Measurements from ENCODE around the gene CUX1.

The CUX1 gene

DNA sequence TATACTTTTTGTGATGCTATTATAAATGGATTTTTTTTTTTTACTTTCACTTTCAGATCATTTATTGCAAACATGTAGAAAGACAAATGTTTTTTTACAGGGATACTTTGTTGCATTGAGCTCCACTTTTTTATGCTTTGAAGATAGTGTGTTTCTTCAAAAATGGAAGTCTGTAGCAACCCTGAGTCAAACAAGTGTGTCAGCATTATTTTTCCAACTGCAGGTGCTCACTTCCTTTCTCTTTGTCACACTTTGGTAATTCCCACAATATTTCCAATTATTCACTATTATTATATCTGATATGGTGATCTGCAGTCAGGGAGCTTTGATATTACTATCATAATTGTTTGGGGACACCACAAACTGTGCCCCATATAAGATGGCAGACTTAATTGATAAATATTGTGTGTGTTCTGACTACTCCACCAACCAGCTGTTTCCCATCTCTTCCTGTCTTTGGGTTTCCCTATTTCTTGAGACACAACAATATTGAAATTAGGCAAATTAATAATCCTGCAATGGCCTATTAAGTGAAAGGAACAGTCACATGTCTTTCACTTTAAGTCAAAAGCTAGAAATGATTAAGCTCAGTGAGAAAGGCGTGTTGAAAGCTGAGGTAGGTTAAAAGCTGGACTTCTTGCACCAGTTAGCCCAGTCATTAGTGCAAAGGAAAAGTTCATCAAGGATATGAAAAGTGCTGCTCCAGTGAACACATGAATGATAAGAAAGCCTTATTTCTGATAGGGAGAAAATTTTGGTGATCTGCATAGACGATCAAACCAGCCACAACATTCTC, 238.0 kb downstream of the CUX1 start:
- no peak for DNase-seq

DNA sequence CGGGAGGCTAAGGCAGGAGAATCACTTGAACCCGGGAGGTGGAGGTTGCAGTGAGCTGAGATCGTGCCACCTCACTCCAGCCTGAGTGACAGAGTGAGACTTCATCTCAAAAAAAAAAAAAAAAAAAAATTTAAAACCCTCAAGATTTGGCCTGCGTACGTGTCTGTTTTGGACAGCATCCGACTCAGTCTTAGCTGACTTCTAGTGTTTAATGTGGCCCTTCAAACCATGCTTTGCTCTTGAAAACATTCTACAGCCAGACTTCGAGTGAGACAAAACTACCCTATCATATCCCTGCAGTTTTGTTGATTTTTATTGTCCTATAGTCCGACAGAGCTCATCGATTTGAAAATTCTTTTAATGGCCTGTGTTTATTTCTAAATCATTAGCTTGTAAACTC, 242.1 kb downstream of the CUX1 start:
- DNase-seq: no peak

DNA sequence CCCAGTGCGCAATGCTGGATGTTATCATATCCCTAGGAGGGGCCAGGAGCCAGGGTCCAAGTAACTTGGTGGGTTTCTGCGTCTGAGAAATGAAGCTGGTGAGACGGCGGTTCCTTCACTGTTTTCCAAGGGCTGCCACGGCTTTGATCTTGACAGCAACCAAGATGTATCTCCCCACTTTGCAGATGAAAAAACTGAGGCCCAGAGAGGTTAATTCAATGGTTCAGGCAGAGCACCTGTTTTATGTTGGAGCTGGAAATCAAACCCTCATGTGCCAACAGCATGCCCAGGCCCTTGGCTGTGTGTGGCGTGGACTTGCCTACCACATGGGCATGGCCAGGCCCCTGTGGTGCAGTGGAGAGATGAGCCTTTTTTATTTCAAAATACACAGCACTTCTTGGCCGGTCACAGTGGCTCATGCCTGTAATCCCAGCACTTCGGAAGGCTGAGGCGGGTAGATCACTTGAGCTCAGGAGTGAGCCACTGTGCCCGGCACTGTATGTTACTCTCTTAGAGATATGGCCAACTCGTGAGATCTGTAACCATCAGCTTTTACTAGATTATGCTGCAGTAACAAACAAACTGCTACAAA, 244.0 kb downstream of the CUX1 start:
- no peak for DNase-seq

DNA sequence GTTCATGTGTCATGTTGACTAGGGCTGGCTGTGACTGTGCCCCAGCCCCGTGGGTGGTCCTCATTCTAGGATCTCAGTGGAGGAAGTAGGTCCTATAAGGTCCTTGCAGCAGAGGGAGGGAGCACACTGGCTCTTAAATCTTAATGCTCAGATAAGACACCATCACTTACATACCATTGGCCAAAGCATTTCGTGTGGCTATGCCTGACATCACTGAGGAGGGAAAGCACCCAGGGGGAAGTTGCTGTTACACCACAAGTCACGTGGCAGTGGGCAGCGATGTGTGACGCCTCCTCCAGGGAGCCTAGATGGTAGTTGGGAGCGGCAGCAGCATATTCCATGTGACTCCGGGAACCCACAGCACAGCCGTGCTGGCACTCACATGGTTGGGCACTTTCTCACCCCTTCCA, 244.6 kb downstream of the CUX1 start:
- DNase-seq: peak; percentile 25 to 78

DNA sequence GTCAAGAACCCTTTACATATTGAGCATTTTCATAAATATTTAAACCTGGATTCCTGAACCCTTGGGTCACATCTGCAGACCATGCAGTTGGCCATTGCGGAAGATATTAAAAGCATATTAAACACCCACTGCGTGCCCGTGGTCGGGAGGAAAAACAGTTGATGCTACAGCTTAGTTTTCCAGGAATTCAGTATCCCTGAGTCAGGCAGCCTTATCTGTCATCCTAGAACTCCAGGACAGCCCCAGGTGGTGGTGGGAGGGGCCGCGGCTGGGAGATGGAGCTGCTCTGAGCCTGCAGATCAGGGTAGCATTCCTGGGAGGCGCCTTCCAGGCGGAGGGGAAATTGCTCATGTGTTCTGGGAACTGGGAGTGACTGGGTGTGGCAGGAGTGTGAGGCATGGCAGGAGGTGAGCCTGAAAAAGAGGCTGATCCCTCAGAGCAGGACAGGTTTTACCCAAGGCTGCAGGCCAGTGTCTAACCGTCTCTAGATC, 246.3 kb downstream of the CUX1 start:
- no peak for DNase-seq

DNA sequence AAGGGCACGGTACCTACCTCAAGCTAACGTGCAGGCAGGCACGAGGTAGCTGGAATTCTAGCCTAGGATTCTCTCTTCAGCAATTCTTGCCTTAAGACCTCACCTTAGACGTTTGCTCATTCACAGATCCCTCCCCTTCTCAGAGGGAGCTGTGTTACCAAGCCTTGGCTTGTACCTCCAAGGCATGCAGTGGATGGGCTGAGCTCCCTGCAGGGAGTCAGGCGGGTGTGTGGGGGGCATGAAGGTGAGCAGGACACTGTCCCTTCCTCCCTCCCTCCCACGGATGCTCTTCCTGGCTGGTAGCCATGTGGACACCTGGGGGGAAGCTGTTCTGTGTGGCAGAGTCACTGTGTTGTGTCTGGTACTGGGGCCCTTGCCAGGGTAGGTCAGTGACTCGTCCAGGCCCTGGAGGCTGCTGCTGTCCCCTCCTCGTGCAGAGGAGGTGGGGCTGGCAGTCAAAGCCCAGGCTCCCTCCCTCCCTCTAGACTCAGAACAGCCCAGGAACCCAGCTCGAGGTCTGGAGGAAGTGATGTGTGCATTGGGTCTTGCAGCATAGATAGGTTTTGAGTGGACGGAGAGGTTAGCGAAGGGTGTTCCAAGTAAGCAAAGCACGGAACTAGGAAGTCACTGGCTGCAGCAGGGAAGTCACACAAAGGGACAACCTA, 247.1 kb downstream of the CUX1 start:
- peak; percentile 22 to 76 for DNase-seq

DNA sequence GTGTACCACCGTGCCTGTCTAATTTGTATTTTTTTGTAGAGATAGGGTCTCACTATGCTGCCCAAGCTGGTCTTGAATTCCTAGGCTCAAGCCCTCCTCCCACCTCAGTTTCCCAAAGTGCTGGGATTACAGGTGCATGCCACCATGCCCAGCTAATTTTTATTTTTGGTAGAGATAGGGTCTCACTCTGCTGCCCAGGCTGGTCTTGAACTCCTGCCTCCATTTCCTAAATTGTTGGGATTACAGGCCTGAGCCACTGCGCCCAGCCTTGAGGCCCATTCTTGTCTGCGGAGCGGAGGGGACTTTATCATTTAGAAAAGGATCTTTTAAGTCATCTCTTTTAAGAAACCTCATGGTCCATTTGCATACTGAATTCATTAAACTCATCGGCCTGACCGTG, 247.8 kb downstream of the CUX1 start:
- no peak for DNase-seq

DNA sequence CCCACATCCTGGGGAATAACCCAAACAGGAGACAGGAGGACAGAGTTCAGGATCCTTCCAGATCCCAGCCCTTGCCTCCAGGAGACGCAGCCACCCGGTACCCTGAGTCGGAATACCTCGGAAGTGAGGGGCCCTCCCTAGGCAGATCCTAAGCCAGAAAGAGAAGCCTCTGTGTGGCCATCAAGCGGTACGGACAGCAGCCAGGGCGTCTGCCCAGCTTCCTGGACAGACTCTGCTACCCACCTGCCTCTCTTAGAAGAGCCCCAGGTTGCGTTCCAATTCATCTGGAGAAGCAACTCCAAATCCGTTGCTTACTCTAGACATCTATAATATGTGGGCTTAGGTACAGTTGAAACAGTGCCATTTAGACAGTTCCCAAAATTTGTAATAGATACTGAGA, 249.1 kb downstream of the CUX1 start:
- no peak for DNase-seq

DNA sequence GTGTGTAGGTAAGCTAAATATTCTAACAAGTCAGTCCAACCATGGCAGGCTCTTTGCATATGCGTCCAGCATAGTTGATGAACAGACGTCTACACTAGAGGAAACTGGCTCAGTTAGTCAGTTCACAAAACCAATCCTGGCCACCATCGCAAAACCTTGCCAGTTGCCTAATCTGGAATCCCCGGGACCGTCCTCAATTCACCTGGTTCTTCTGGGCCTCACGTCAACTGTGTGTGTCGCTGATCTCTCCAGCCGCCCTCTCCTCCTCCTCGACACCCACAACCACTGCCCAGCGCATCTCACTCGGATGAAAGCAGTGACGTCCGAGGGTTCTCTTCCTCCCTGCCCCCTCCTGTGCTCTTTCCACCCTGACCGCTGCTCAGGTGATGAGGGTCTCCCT, 251.4 kb downstream of the CUX1 start:
- no peak for DNase-seq

DNA sequence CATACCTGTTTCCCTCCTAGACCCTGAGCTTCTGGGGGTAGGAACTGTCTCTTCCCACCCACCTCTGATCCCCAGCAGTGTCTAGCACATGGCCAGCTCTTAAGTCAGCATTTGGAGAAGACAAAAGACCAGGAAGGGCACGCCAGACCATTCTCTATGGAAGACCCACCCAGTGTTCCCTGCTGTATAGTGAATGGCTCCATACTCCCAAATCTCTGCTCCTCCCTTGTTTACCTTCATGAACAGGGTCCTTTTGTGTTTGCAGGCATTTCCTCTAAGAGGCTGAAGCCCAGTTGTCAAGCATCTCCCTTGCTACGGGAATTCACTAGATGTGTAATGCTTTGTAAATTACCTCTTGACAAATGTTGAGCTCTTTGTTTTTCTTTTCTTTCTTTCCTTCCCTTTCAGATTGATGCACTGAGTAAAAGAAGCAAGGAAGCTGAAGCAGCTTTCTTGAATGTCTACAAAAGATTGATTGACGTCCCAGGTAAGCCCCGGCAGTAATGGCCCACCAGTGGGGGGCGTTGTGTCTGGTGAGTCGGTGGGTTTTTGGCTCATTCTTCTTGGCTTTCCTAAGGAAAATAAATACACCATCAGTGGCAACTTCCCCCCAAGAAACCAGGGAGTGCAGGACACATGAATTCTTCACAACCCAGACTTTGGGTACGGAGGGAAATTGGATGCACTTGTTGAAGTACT, 252.7 kb downstream of the CUX1 start:
- DNase-seq: no peak

DNA sequence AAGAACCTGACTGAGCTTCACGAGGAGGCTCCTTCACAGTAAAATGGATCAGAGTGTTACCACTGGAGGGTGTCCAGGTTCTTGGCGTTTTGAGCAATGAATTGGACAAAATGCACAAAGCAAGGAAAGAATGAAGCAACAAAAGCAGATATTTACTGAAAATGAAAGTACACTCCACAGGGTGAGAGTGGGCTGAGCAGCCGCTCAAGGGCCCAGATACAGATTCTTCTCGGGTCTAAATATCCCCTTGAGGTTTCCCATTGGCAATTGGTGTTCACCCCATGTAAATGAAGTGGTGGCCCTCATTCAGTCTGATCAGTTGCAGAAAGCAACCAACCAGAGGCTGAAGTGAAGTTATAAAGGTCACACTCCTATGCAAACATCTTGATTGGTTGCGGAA, 254.6 kb downstream of the CUX1 start:
- no peak for DNase-seq

DNA sequence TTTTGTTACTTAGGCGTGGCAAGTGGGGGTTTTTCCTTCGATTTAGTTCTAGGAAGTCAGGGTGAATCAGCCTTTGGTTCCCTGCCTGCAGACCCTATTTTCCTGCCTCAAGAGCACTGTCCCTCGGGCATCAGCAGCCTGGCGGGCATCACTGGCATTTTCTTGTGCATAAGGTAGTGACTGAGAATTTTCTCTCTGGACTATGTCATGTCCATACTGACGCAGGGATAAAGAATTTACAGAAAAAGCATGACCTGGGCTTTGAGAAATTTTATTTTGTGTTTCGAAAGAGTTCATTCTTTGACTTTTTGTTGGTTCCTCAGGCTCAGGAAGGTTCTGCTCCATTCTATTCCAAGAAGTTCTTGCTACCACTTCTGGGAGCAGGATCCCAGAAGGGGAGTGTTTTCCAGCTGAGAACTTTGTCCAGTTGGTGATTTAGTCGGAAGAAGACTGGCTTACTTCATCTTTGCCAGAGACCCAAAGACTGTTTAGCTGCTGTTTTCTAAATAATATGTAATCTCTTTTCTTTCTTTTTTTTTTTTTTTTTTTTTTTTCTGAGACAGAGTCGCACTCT, 255.3 kb downstream of the CUX1 start:
- no peak for DNase-seq

DNA sequence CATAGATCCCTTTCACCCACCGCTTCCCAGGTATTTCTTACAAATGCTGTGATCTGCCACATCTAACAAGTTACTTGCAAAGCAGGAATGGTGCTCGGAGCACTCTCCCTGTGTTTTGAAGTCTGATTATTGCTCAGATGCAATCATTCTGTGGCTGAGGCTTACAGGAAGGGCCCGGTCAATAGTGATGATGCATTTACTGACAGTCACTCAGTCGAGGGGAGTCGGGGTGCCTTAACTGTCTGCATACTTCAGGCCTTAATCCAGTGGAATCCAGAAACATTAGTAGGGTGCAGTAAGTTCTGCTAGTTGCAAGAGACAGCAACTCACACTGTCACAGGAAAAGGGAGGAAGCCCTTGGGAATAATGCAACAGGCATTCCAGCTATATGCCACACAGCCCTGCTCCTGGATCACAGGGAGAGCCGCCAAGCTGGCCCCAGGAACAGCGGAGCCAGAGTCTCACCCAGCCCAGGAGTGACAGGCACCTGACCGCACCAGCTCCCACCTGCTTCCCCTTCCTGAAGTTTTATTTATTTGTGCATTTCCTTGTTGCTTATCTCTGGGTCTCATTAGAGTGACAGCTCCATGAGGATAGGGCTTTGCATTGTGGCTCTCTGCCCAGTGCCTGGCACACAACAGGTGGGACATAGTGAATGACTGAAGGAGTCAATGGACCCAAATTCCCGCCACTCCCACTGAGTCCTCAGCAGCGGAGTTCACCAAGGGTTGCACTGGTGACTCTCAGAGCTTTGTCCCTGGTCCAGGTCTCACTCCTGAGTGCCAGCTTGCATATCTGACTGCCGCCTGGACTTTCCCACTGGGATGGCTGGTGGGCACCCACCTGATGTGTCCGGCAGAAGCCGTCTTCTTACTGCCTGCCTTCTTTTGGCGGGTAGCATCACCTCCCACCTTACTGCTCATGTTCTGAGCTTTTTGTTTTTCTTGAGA, 256.8 kb downstream of the CUX1 start:
- no peak for DNase-seq

DNA sequence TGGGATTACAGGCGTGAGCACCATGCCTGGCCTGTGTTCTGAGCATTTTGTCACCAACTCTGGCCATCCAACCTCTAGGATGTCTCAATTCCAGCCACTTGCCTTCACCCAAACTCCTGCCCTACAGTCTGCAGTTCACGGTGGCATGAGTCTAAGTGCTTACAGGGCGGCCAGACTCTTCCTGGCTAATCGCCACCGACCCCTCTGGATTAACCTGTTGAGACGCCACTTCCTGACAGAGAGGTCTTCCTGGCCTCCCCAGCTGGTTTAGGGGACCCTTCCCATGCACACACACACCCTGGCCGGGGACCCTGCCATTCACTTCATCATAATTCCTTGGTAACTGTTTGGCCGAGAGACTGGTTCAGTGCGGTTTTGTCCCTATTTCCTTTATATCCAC, 257.7 kb downstream of the CUX1 start:
- DNase-seq: no peak

DNA sequence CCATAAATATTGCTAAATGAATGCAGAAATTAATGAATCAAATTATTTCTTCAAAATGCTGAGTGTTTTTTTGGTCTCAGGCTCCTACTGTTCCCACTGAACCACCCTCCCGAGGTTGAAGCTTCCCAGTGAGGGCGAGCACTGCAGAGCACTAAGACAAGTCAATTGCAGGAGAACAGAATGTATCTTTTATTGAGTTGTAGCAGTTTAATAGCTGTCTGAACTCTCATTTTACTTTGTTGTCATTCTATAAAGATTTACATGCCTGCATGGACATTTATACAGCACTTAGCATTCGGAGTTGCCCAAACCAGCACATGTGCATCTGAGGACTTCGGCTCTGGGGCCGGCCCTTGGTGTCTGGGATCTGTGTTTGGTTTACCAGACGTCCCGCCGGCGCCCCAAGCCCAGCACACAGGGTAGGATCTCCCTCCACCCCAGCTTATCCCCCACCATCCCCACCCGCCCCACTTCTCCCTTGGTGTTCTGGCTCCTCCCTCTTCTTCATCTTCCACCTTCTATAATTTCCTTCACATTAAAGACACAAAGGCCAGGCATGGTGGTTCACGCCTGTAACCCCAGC, 258.2 kb downstream of the CUX1 start:
- DNase-seq: no peak

DNA sequence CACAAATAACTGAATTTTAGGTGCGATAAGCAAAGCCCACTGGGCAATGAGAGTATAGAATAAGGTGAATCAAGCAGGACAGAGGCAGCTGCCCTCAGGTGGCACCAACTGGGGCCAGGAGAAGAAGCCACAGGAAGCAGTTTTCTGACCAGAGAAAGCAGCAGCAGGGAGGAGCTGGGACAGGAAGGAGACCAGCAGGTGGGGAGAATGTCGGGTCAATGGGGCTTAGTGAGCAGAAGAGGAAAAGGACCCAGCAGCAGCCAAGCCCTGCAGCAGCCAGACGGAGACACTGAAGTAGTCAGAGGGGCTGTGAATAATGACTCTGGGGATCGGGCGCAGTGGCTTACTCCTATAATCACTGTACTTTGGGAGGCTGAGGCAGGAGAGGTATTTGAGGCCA, 259.7 kb downstream of the CUX1 start:
- no peak for DNase-seq

DNA sequence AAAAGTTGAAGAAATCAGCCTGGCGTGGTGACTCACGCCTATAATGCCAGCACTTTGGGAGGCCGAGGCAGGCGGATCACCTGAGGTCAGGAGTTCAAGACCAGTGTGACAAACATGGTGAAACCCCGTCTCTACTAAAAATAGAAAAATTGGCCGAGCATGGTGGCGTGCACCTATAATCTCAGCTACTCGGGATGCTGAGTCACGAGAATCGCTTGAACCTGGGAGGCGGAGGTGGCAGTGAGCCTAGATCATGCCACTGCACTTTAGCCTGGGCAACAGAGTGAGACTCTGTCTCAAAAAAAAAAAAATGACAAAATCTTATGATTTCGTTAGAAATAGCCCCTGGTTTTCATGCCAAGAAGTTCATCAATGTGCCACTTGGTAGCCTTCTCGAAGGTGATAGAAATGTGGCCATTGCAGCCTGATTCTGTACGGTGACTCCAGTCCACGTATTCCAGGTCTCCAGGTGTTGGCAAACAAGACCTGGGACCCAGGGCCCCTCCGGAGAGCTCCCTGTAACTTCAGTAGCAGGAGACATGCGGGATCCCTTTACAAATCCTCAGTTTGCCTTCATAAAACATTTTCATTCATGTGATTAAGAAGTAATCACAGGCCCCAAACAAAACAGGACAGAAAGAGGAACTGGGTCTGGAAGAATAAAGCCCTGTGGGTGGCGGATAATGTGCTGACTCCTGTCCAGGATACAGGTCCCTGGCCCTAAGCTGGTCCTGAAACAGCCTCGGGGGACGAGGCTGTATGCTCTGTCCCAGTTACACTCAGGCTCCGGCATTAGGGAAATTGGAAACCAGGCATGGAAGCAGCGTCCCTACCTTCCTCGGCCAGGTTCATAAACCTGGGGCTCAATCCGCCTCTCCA, 262.0 kb downstream of the CUX1 start:
- DNase-seq: no peak

DNA sequence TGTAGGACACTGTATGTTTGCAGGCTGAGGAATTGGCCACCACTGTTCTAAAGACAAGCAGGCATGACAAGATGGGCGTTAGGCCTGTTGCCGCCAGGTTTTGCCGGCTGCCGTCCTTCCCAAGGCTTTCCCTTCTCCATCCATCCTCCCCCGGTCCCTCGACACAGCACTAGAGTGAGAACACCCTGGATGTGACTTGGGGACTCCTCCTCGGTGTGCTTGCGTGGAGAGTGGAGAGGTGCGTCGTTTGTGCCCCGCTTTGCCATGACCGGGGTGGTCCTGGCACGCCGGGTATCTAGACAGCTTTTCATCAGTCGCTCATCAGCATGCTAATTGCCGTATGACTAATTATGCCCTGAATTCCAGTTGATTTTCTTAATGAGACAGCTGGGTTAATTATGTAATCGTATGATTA, 262.6 kb downstream of the CUX1 start:
- DNase-seq: no peak

DNA sequence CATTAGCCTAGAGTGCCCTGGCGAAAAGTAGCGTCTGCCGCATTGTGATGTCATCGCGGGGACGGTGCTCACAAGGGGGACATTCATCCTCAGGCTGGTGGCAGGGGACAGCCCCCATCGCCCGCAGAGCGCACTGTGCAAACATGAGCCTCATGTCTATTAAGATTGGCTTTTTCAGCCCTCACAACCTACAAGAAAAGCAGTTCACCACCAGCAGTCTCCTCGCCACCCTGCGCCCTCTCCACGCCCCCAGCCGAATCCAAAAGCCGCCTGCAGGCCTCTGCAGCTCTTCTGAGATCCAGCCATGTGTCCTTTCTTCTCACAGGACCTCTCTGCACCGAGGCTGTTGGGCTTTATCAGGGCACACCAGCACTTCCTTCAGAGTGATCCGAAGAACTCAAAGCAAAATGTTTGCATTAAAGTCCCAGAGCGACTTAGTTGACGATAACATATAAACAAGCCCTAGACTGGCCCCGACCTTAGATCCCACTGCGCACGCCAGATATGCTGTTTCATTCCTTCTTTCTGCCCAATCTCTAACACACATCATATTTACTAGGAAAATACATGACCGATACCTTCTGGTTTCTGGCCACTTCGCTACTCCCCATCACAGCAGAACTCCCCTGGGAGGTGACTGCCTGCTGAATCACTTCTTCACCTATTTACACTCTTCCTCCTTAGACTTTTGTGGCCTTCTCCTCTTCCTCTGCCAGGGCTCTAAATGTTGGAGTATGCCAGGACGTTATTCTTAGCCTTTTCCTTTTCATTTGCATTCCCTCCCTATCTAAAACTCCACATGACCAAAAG, 263.2 kb downstream of the CUX1 start:
- DNase-seq: no peak

DNA sequence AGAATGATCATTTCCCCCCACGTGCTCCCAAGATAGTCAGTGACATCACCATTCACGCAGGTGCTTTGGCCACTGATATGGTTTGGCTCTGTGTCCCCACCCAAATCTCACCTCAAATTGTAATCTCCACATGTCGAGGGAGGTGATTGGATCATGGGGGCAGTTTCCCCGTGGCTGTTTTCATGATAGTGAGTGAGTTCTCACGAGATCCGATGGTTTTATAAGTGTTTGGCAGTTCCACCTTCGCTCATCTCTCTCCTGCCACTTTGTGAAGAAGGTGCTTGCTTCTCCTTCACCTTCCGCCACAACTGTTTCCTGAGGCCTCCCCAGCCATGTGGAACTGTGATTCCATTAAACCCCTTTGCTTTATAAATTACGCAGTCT, 263.8 kb downstream of the CUX1 start:
- no peak for DNase-seq
